Neuron (in vitro differentiated cells): ENCODE data around the gene MROH7.

Experiments used
- H2AFZ ChIP-seq: one replicate; pipeline ENCODE4 v1.6.1; 2013; ENCODE audit warnings: low read depth, mild to moderate bottlenecking, inconsistent platforms, low read length, moderate library complexity
- H3K27me3 ChIP-seq: one replicate; pipeline ENCODE4 v1.6.1; 2013; ENCODE audit warnings: low read length; ENCODE audit not compliant: insufficient read depth
- H3K36me3 ChIP-seq: one replicate; pipeline ENCODE4 v1.6.1; 2013; ENCODE audit warnings: low read length; ENCODE audit not compliant: insufficient read depth
- H3K4me1 ChIP-seq: one replicate; pipeline ENCODE4 v1.6.1; 2013; ENCODE audit warnings: low read length; ENCODE audit not compliant: insufficient read depth
- H3K4me3 ChIP-seq: 2 replicates; pipeline ENCODE4 v1.5.1; 2013; ENCODE audit warnings: mild to moderate bottlenecking, low read length, moderate library complexity
- H3K9me3 ChIP-seq: one replicate; pipeline ENCODE4 v1.6.1; 2013; ENCODE audit warnings: low read length

The MROH7 gene

DNA sequence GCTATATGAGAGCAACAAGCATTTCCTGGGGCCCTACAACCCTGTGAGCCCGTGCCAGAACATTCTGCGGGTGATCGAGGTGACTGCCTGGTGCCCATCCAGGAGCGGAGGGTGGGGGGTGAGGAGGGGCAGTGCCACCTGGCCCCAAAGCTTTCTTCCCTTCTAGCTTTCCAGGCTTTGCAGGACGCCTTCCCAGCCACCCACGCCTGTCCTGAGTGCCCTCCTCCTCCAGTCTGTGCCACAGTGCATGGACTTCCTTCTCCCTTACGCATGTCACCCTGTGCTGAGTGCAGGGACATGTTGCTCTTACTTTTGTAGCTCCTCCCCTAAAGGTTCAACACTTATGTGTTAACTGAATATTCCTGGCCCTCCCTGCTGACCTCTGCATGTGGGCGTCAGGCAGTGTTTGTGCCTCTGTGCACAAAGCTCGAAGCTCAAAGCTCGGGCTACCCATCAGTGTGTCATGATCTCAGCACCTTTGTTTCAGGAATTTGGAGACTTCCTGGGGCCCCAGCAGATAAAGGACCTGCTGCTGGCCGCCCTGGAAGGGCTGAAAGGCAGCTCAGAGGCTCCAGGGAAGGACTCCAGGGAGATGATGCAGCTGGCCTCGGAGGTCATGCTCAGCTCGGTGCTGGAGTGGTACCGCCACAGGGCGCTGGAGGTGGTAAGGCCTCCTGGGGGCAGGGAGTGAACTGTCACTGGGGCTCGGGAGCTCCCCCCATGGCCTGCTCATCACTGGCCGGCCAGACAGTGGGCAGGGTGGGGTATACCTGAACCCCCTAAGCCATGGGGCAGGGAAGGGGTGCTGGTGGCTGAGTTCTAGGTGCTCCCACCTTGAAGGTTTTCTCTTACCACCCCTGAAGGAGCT, 37.4 kb downstream of the MROH7 start:
- H3K4me3 ChIP-seq = no peak overlapping the region
- peaks cover 14% of the 10 kb centered on the region for H3K4me1 ChIP-seq
- H3K36me3 ChIP-seq = no peaks in the 10 kb centered on the region
- peaks cover 2% of the 10 kb centered on the region for H3K9me3 ChIP-seq
- H3K27me3 ChIP-seq = no peaks in the 10 kb centered on the region
- no peak overlapping the region for H2AFZ ChIP-seq

DNA sequence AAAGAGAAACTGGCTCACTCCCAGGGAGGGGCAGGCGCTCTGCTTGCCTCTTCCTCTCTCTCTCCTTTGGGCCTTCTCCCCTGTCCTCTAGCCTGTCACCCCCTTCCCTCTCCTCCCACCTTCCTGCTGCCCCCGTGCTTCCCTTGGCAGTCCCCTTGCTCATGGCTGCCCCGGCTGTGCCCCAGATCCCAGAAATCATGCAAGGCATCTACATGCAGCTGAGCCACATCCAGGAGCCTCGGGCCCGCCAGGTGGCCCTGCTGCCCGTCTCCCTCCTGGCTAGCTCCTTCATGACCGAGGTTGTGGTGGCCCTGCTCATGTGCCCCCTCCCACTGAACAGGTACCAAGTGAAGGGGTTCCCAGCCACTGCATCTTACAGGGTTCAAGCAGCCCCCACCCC, 38.1 kb downstream of the MROH7 start:
- Histone ChIP-seq H3K4me1 (peaks cover 14% of the 10 kb centered on the region), H3K4me3 (no peak overlapping the region), H3K27me3 (no peaks in the 10 kb centered on the region), H3K36me3 (no peaks in the 10 kb centered on the region), H3K9me3 (no peaks in the 10 kb centered on the region), H2AFZ (no peak overlapping the region)

DNA sequence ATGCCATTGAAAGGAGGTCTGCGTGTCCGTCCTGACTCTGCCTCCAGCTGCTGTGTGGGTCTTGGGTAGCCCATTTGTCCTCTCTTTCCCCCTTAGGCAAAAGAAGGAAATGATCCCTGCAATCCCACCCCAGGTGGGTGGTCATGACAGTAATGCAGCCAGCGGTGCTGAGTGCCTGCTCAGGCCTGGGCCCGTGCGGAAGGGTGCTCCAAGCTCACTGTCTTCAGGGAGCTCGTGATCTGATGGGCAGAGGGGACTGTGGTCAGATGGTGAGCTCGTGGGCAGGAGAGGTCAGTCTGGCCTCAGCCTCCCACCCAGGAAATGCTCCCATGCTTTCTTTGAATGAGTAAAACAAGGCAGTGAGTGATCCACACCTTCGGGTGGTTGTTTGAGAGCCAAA, 38.8 kb downstream of the MROH7 start:
- H3K36me3 ChIP-seq = no peaks in the 10 kb centered on the region
- no peak overlapping the region for H3K4me3 ChIP-seq
- no peaks in the 10 kb centered on the region for H3K27me3 ChIP-seq
- no peaks in the 10 kb centered on the region for H3K9me3 ChIP-seq
- H3K4me1 ChIP-seq = peaks cover 14% of the 10 kb centered on the region
- no peak overlapping the region for H2AFZ ChIP-seq

DNA sequence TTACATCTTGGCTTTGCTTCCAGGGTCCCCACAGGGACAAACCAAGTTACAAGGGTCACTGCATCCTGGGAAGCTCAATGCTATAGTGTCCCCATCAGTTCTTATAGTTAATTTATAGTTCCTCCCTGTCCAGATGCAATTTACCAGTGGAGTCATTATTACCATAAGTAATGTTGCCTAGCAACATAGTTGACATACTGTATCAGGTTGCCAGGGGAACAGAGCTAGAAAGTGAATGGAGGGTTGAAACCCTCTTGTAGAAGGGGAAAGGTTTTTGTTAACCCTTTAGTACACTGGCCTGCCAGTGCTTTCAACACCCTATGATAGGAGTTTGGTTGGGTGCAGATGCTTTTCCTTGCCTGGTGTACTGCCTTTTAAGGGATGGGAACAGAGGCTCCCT, 39.8 kb downstream of the MROH7 start:
- no peak overlapping the region for H3K4me3 ChIP-seq
- H3K9me3 ChIP-seq = no peaks in the 10 kb centered on the region
- H3K4me1 ChIP-seq = peaks cover 14% of the 10 kb centered on the region
- no peaks in the 10 kb centered on the region for H3K27me3 ChIP-seq
- no peak overlapping the region for H2AFZ ChIP-seq
- no peaks in the 10 kb centered on the region for H3K36me3 ChIP-seq

DNA sequence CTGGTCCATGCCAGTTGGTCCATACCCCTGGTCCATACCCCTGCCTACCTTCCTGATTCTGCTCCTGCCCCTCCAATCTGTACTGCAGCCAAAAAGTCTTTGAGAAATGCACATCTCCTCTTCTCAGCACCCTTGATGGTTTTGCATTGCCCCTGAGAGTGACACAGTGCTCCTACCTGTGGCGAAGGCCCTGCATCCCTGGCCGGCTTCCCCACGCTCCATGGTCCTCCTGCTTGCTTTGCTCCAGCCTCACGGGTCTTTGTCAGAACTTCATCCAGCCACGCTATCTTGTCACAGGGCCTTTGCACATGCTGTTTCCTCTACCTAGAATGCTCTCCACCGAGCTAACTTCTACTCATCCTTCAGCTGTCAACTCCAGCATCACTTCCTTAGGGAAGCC, 41.9 kb downstream of the MROH7 start:
- Histone ChIP-seq H2AFZ (no peak overlapping the region), H3K27me3 (no peaks in the 10 kb centered on the region), H3K4me3 (no peak overlapping the region), H3K9me3 (no peaks in the 10 kb centered on the region), H3K4me1 (peaks cover 14% of the 10 kb centered on the region), H3K36me3 (no peaks in the 10 kb centered on the region)

DNA sequence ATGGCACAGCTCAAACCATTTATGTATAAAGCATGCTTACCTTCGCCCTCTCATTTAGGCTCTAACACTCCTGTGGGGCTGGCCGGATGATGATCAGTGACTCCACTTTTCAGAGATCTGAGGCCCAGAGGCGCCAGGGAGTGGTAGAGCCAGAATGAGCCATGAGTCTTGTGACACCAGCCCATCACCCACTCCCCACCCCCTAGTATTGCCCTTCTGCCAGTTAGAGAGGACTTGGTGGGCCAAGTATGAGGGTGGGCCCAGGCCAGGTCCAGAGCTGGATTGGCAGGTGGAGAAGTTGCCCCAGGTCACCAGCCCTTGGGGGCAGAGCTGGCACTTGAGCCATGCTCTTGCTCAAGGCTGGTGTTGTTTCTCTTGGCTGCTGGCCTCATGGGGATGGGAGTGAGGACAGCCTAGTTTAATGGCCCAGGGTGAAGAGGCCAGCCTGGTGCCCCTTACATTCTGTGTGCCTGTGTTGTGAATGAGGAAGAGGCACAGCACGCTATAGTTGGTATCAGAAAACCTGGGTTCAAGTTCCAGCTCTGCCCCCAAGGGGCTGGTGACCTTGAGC, 43.8 kb downstream of the MROH7 start:
- Histone ChIP-seq H3K36me3 (no peaks in the 10 kb centered on the region), H3K4me3 (no peak overlapping the region), H2AFZ (no peak overlapping the region), H3K9me3 (no peaks in the 10 kb centered on the region), H3K4me1 (peaks cover 14% of the 10 kb centered on the region), H3K27me3 (no peaks in the 10 kb centered on the region)

DNA sequence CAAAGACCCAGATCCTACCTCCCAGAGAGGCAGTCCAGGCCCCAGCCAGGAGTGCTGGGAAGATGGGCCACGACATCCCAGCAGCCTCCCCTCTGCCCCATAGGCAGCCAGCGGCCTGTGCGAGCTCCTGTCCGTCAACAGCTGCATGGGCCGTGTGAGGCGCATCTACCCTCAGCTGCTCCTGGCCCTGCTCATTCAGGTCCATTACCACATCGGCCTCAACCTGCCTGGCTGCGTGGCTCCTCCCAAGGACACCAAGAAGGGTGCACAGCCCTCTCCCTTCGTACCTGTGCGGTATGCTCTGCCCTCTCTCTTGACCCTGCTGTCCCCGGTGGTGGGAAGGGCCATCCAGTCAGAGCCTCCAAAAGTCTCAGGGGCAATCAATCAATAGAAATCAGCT, 44.6 kb downstream of the MROH7 start:
- H3K27me3 ChIP-seq = no peaks in the 10 kb centered on the region
- no peaks in the 10 kb centered on the region for H3K36me3 ChIP-seq
- peaks cover 9% of the 10 kb centered on the region for H3K4me1 ChIP-seq
- no peak overlapping the region for H2AFZ ChIP-seq
- H3K4me3 ChIP-seq = no peak overlapping the region
- no peaks in the 10 kb centered on the region for H3K9me3 ChIP-seq

DNA sequence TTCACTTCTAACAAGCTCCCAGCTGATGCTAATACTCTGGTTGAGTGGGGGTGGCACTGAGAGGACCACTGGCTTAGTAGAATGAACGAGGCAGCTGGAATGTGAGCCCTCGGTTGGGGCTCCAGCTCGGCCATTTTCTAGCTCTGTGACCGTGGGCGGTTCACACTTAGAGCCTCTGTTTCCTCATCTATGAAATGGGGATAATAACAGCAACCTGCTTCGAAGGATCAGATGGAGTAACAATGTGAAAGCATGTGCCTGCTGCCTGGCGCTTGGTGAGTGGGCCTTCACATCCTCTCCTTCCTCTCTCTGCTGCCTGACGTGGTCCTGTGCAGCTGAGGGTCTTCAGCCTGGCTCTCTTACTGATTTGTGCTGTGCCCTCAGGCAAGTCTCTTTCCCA, 53.2 kb downstream of the MROH7 start:
- Histone ChIP-seq H2AFZ (no peak overlapping the region), H3K9me3 (no peaks in the 10 kb centered on the region), H3K4me1 (no peaks in the 10 kb centered on the region), H3K27me3 (peaks cover 2% of the 10 kb centered on the region), H3K36me3 (no peaks in the 10 kb centered on the region), H3K4me3 (no peak overlapping the region)

DNA sequence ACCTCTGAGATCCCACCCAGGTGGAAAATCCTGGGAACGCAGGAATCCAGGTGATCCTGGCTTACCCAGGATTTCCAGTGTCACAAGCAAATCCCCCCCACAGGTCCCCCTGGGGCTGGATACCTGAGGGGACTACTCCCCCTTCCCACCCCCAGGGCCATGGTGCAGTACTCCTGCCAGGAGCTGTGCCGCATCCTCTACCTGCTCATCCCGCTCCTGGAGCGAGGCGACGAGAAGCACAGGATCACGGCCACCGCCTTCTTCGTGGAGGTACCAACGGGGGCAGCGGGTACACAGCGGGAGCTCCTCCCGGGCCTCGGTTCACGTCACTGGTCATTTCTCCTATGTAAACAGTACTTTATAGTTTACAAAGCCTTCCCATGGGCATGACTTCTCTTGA, 53.6 kb downstream of the MROH7 start:
- H3K36me3 ChIP-seq = no peaks in the 10 kb centered on the region
- no peaks in the 10 kb centered on the region for H3K4me1 ChIP-seq
- H3K4me3 ChIP-seq = no peak overlapping the region
- H3K27me3 ChIP-seq = peaks cover 2% of the 10 kb centered on the region
- no peaks in the 10 kb centered on the region for H3K9me3 ChIP-seq
- no peak overlapping the region for H2AFZ ChIP-seq

DNA sequence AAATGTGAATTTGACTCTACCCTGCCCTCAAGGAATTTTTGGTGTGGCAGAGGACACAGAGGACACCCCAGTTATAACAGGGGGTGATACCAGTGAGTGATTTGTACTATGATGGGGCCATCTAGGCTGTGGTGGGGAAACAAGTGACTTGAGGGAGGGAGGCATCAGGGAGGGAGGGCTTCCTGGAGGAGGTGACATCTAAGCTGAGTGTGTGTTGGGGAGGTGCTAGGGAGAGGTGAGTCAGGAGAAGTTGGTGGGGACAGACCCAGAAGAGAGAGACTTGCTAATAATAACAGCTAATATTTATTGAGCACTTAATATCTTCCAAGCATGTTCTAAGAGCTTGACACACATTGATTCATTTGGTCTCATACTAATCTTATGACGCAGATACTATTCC, 54.2 kb downstream of the MROH7 start:
- no peaks in the 10 kb centered on the region for H3K4me1 ChIP-seq
- no peak overlapping the region for H3K4me3 ChIP-seq
- no peaks in the 10 kb centered on the region for H3K9me3 ChIP-seq
- H3K36me3 ChIP-seq = no peaks in the 10 kb centered on the region
- no peak overlapping the region for H2AFZ ChIP-seq
- peaks cover 2% of the 10 kb centered on the region for H3K27me3 ChIP-seq

DNA sequence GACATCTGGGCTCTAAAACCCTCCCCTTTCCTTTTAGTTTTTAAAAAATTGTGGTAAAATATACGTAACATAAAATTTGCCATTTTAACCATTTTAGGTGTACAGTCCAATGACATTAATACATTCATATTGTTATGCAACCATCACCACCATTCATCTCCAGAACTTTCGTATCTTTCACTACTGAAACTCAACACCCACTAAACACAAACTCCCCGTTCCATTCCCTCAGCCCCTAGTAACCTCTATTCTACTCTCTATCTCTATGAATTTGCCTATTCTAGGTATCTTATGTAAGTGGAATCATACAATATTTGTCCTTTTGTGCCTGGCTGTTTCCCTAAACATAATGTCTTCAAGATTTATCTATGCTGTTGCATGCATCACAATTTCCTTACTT, 54.7 kb downstream of the MROH7 start:
- Histone ChIP-seq H3K4me3 (no peak overlapping the region), H3K27me3 (peaks cover 5% of the 10 kb centered on the region), H2AFZ (no peak overlapping the region), H3K9me3 (no peaks in the 10 kb centered on the region), H3K36me3 (no peaks in the 10 kb centered on the region), H3K4me1 (no peaks in the 10 kb centered on the region)

DNA sequence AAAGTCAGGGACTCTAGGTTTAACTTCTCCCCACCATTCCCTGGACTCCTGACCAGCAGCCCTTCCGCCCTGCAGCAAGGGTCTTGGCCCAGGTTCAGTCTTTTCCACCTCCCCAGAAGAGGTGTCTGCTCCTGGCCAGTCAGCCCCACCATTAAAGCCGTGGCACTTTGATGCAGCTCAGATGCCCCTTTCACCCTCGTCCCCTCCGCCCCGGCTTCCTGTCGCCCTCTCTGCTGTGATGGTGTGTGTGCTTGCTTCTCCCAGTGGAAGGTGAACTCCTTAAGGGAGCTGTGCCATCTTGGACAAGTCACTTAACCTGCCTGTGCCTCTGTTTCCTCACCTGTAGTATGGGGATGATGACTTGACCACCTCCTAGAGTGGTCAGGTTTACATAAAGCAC, 56.3 kb downstream of the MROH7 start:
- no peak overlapping the region for H3K4me3 ChIP-seq
- no peaks in the 10 kb centered on the region for H3K36me3 ChIP-seq

DNA sequence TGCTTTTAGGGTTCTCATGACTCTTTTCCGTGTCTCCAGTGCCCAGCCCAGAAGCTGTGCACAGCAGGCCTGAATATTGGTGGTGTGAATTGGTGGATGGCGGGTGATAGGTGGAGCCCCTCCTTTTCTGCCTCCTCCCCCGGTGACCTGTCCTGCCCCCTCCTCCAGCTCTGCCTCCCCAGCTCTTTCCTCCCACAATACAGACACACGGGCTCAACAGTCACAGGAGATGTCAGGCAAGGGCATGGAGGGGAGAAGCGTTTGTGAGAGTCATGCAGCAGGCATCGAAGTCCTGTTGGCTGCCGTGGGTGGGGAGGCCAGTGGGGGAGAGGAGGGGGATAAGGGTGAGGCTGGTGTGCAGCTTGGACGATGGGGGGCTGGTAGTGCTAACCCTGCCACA, 56.8 kb downstream of the MROH7 start:
- no peak overlapping the region for H2AFZ ChIP-seq
- H3K27me3 ChIP-seq = peaks cover 11% of the 10 kb centered on the region
- H3K4me1 ChIP-seq = no peaks in the 10 kb centered on the region
- H3K36me3 ChIP-seq = no peaks in the 10 kb centered on the region
- no peaks in the 10 kb centered on the region for H3K9me3 ChIP-seq
- no peak overlapping the region for H3K4me3 ChIP-seq

More for the DNA sequence above, 56.3 kb downstream of the MROH7 start:
- peaks cover 7% of the 10 kb centered on the region for H3K27me3 ChIP-seq
- no peaks in the 10 kb centered on the region for H3K4me1 ChIP-seq
- no peak overlapping the region for H2AFZ ChIP-seq
- H3K9me3 ChIP-seq = no peaks in the 10 kb centered on the region
